Thyroid gland (tissue), 4 donors: Measurements from ENCODE around the gene STK11IP. TPM values are rescaled to one million over a fixed set of nuclear protein-coding genes. Genes with fewer than 3 reads are reported as not detected.

Source experiments
- DNase-seq, 2 donors: peaks; one replicate each; pipeline ENCODE4 v3.0.0-alpha.2; 2019
- H3K27ac ChIP-seq, 3 donors: fragments of 200-600 bp; sonication (generic); 1 replicate in 2 of 3; 2 replicates in 1 of 3; pipeline ENCODE4 v1.5.1; 2016 to 2019; ENCODE audit warnings: mild to moderate bottlenecking in 1 of 3, moderate library complexity in 1 of 3
- H3K27me3 ChIP-seq: fragments of 200-600 bp; sonication (generic); one replicate; pipeline ENCODE4 v1.5.1; 2019
- H3K36me3 ChIP-seq, 2 donors: fragments of 200-600 bp; sonication (generic); one replicate each; pipeline ENCODE4 v1.5.1; 2016 to 2019
- H3K4me1 ChIP-seq, 2 donors: fragments of 200-600 bp; sonication (generic); one replicate each; pipeline ENCODE4 v1.5.1; 2017 to 2019
- H3K4me3 ChIP-seq, 3 donors: fragments of 200-600 bp; sonication (generic); replicated peaks in 1 of 3; 1 replicate in 2 of 3; 2 replicates in 1 of 3; pipeline ENCODE4 v1.5.1; 2016; ENCODE audit warnings: mild to moderate bottlenecking in 1 of 3
- H3K9me3 ChIP-seq: fragments of 200-600 bp; sonication (generic); one replicate; pipeline ENCODE4 v1.5.1; 2017
- POLR2A ChIP-seq, 2 donors: fragments of 450-650 bp; IDR thresholded peaks; one replicate each; pipeline ENCODE4 v1.6.1; 2017; ENCODE audit warnings: antibody characterized with exemption in 2 of 2, mild to moderate bottlenecking in 2 of 2, moderate library complexity in 1 of 2
- WGBS, 2 donors: methylation state at CpG; one replicate each; pipeline ENCODE4 v1.1.5; 2017; 5-methylcytosine and 5-hydroxymethylcytosine counted together
- intact Hi-C: fragments of 100-400 bp; cut with DNase I; formaldehyde crosslinking; loops from one replicate; pipeline ENCODE4 v1.15.1; 2023
- microRNA-seq: library from miRNA; unstranded; fragments of <30 nt; microRNA quantifications from one replicate; pipeline ENCODE4, GENCODE V29; 2016
- small RNA-seq: library from RNA; depleted of rRNA; stranded (forward); fragments of <200 nt; gene quantifications from one replicate; pipeline ENCODE3, GENCODE V24; 2016
- total RNA-seq, 4 donors: library from RNA; depleted of rRNA; stranded (reverse); fragments of >200 nt; gene quantifications; one replicate each; pipeline ENCODE4 v1.2.3, GENCODE V29; 2016
- TF ChIP-seq, protein P1 (sequence below), 6 experiments: fragments of 200-600 bp in 3 of 6; fragments of 450-650 bp in 3 of 6; sonication (generic) in 3 of 6; IDR thresholded peaks; one replicate each; pipeline ENCODE4 v1.5.1; 2016 to 2019; ENCODE audit warnings: antibody characterized with exemption in 6 of 6, mild to moderate bottlenecking in 2 of 6, inconsistent platforms in 1 of 6, moderate library complexity in 1 of 6

Gene STK11IP
- total RNA-seq, 4 donors from 2014 or later, result 14.6 to 25.0 (median 19.7) TPM

DNA sequence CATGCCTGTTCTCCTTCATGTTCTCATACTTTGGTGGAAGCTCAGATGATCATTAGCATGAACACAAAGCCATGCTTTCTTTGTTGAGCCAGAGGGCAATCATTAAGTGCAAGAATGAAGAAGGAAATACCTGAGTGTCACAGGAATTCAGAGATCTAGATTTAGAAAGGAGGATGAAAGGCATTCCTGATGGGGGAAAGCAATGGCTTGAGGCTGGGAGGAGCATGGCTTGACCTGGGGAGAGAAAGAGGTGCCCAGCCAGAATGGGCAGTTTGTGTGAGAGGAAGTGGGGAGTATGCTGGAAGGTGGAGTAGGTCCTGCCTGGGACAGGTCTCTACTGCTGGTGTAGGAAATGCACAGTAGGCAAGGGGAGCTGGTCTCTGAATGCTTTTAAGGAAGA lies 64.9 kb downstream of the STK11IP start:
- no peaks in the 10 kb centered on the region for H3K36me3 ChIP-seq
- intact Hi-C loops, result no loop called here
- H3K4me1 ChIP-seq, result no peaks in the 10 kb centered on the region
- H3K27ac ChIP-seq, result no peak overlapping the region
- no peak overlapping the region for H3K4me3 ChIP-seq
- H3K27me3 ChIP-seq, result no peaks in the 10 kb centered on the region
- TF ChIP-seq POLR2A (IDR thresholded peaks at IDR 0.05), result no peak
- TF ChIP-seq, protein P1, sequence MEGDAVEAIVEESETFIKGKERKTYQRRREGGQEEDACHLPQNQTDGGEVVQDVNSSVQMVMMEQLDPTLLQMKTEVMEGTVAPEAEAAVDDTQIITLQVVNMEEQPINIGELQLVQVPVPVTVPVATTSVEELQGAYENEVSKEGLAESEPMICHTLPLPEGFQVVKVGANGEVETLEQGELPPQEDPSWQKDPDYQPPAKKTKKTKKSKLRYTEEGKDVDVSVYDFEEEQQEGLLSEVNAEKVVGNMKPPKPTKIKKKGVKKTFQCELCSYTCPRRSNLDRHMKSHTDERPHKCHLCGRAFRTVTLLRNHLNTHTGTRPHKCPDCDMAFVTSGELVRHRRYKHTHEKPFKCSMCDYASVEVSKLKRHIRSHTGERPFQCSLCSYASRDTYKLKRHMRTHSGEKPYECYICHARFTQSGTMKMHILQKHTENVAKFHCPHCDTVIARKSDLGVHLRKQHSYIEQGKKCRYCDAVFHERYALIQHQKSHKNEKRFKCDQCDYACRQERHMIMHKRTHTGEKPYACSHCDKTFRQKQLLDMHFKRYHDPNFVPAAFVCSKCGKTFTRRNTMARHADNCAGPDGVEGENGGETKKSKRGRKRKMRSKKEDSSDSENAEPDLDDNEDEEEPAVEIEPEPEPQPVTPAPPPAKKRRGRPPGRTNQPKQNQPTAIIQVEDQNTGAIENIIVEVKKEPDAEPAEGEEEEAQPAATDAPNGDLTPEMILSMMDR (IDR thresholded peaks at IDR 0.05), result no peak
- DNase-seq, result no peak
- no peaks in the 10 kb centered on the region for H3K9me3 ChIP-seq

DNA sequence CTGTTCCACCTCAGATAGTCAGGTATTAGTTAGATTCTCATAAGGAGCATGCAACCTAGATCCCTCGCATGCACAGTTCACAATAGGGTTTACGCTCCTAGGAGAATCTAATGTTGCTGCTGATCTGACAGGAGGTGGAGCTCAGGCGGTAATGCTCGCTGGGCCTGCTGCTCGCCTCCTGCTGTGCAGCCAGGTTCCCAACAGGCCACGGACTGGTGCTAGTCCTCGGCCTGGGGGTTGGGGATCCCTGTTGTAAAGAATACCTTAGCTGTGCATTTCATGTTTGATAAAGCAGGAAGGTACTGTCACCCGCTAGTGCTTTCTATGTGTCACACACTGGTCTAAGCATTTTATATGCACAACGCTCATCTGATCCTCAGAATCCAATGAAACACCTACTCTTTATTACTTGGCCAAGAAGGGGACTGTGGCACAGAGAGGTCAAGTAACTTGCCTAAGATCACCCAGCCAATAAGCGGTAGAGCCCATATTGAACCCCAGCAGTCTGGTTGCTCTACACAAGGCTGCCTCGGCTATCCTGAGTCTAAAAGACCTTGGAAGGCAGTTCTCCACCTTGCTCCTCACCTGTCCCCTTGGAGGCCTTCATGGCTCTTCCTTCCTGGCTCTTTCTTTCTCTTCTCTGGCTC lies 65.6 kb downstream of the STK11IP start:
- 75 to 83% methylated on average over 11 of the region's 11 CpGs for WGBS, 2 donors
- TF ChIP-seq, protein P1 (IDR thresholded peaks at IDR 0.05), result no peak
- TF ChIP-seq POLR2A (IDR thresholded peaks at IDR 0.05), result no peak
- Histone ChIP-seq H3K4me3 (no peak overlapping the region), H3K36me3 (no peaks in the 10 kb centered on the region), H3K9me3 (no peaks in the 10 kb centered on the region), H3K27me3 (no peaks in the 10 kb centered on the region), H3K27ac (no peak overlapping the region), H3K4me1 (no peaks in the 10 kb centered on the region)
- intact Hi-C loops, result no loop called here
- no peak for DNase-seq

DNA sequence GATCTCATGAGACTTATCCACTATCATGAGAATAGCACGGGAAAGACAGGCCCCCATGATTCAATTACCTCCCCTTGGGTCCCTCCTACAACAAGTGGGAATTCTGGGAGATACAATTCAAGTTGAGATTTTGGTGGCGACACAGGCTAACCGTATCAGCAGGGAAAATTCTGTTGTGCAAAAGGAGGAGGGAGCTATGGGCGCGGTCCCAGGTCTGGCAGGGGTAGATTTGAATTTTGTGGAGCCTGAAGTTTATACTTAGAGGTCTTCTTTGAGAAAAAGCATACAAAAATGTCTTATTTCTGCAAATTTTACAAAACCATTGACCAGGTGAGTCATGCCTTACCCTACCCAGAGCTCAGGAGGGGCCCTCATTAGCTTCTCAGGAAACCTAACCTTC lies 66.4 kb downstream of the STK11IP start:
- Histone ChIP-seq H3K27me3 (no peaks in the 10 kb centered on the region), H3K4me3 (no peak overlapping the region), H3K36me3 (no peaks in the 10 kb centered on the region), H3K9me3 (no peaks in the 10 kb centered on the region), H3K27ac (no peak overlapping the region), H3K4me1 (no peaks in the 10 kb centered on the region)
- no peak for TF ChIP-seq POLR2A (IDR thresholded peaks at IDR 0.05)
- TF ChIP-seq, protein P1 (IDR thresholded peaks at IDR 0.05), result no peak
- DNase-seq, result no peak
- 97 to 98% methylated on average over 5 of the region's 5 CpGs for WGBS, 2 donors
- intact Hi-C loops, result no loop called here

DNA sequence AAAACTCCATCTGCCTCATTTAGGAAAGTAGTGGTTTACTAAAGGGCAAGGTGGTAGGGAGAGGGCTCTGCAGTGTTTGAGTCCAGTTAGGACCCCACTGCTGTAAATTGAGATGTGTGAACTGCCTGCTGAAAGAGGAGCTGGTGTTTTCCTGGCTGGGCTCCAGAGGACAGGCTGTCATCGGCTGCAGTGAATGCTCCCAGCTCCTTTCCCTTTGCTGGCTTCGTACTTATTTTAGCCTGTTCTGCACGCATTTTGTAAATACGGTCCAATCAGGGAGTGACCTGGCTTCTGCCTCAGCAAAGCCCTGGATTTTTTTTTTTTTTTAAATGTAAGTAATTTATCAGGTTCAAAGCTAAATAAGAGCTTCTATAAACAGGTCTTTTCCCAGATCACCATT lies 67.3 kb downstream of the STK11IP start:
- TF ChIP-seq, protein P1 (IDR thresholded peaks at IDR 0.05), result no peak
- no peak for TF ChIP-seq POLR2A (IDR thresholded peaks at IDR 0.05)
- Histone ChIP-seq H3K9me3 (no peaks in the 10 kb centered on the region), H3K4me1 (no peaks in the 10 kb centered on the region), H3K27me3 (no peaks in the 10 kb centered on the region), H3K27ac (no peak overlapping the region), H3K36me3 (no peaks in the 10 kb centered on the region), H3K4me3 (no peak overlapping the region)
- intact Hi-C loops, result no loop called here
- no peak for DNase-seq
- 31 to 33% methylated on average over 4 of the region's 4 CpGs for whole genome bisulfite sequencing, 2 donors

DNA sequence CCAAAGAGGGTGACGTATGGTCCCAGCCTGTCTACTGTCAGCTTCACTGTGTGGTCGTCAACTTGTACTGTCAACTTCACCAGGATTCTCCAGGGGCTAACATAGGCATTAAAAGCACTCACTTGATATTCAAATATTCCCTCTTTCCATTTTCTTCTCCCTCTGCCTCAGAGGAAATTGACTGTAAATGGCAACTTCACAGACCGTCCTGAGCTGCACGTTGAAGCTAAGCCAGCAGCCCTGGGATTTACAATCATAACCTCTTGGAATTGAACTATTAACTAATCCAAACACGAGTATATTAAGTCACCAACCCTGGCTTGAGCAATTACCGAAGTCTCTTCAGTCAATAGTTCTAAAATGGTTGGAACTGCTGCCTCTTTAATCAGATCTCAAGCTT lies 68.3 kb downstream of the STK11IP start:
- Histone ChIP-seq H3K27ac (no peak overlapping the region), H3K4me1 (no peaks in the 10 kb centered on the region)

More for the DNA sequence above, 68.3 kb downstream of the STK11IP start:
- DNase-seq, result no peak
- H3K4me3 ChIP-seq, result no peak overlapping the region
- H3K27me3 ChIP-seq, result no peaks in the 10 kb centered on the region
- intact Hi-C loops, result no loop called here
- no peaks in the 10 kb centered on the region for H3K9me3 ChIP-seq
- no peak for TF ChIP-seq POLR2A (IDR thresholded peaks at IDR 0.05)
- TF ChIP-seq, protein P1 (IDR thresholded peaks at IDR 0.05), result no peak
- WGBS, 2 donors, result 75 to 76% methylated on average over 6 of the region's 6 CpGs
- no peaks in the 10 kb centered on the region for H3K36me3 ChIP-seq

Small RNAs within 50 kb of the gene (microRNA-seq; reads per million reads assigned to microRNA genes)
- not detected for gene MIR3132

Small RNAs within 50 kb of the gene (small RNA-seq; reads per million reads assigned to genes)
- gene MIR3132 (not detected), gene RN7SKP213 (not detected)

Other genes starting within 250 kb of the STK11IP start
- gene DNPEP, start 209.9 kb upstream of the STK11IP start, total RNA-seq, result 10 to 100 TPM; 35.9 to 49.5 (median 41.6) TPM
- gene DES, start 179.5 kb upstream of the STK11IP start, total RNA-seq, result 10 to 100 TPM; 26.7 to 54.4 (median 28.7) TPM
- 1 to 10 TPM; 1.9 to 3.5 (median 3.3) TPM for gene SPEG, start 163.0 kb upstream of the STK11IP start, total RNA-seq
- 10 to 100 TPM; 26.5 to 50.6 (median 42.6) TPM for gene GMPPA, start 99.0 kb upstream of the STK11IP start, total RNA-seq
- gene ASIC4, start 83.4 kb upstream of the STK11IP start, total RNA-seq, result not detected
- 100 to 1,000 TPM in 3 of 4 donors, 10 to 100 TPM in 1; 57.2 to 194 (median 141) TPM for gene CHPF, start 54.0 kb upstream of the STK11IP start, total RNA-seq
- 10 to 100 TPM in 1 of 4 donors, 1 to 10 TPM in 3; 4.6 to 10.9 (median 5.4) TPM for gene TMEM198, start 53.8 kb upstream of the STK11IP start, total RNA-seq
- 100 to 1,000 TPM; 142 to 200 (median 170) TPM for gene OBSL1, start 26.3 kb upstream of the STK11IP start, total RNA-seq
- 1 to 10 TPM in 1 of 4 donors, under 1 TPM in 2, not detected in 1; 0.50 to 1.1 (median 0.81) TPM for gene INHA, start 25.5 kb upstream of the STK11IP start, total RNA-seq
- 1 to 10 TPM; 1.2 to 3.2 (median 2.8) TPM for gene SLC4A3, start 29.8 kb downstream of the STK11IP start, total RNA-seq